GM04503 (cell line): ENCODE measurements around the gene ANKRD16.
"Not testable (repeated sequence)": the region's sequence is repeated elsewhere in the genome, so short reads cannot be mapped to it uniquely, and the experiment has no call there.

Source experiments
- DNase-seq: peaks from one replicate; pipeline ENCODE4 v3.0.0-alpha.2; 2012; ENCODE audit warnings: low read depth

Gene ANKRD16

DNA sequence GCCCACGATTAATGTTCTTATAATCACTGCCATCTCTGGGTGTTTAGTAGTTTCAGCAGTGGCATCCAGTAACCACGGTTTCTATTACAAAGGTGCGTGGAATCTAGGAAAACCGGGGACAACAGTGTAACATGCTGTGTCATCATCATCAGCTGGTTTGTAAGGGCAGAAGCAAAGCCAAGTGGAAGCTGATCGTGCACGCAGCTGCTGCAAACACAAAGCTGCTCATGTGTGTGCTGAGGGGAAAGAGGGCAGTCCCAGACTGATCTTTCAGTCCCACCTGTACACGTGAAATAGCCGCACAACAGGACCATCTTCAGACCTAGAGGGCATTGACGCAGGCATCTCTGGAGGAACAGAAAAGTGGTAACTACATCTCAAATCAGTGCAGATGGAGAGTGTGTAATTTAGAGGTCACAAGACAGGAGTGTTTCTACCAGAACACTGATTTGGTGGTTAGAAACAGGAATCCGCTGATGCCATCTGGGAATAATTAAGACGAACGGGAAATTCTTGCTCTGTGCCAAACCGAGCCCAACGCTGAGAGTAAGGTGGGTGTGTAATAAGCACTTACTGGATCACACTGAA is 13.4 kb downstream of the ANKRD16 start:
- peak; percentile 84 for DNase-seq

- DNase-seq, result no peak
Measured at GRCh38 chr10:5873515-5873995, 16.1 kb downstream of the ANKRD16 start.

- DNase-seq, result no peak
Measured at GRCh38 chr10:5871596-5871995, 18.1 kb downstream of the ANKRD16 start.

GRCh38 chr10:5869156-5869555 is 20.5 kb downstream of the ANKRD16 start:
- DNase-seq, result no peak

DNA sequence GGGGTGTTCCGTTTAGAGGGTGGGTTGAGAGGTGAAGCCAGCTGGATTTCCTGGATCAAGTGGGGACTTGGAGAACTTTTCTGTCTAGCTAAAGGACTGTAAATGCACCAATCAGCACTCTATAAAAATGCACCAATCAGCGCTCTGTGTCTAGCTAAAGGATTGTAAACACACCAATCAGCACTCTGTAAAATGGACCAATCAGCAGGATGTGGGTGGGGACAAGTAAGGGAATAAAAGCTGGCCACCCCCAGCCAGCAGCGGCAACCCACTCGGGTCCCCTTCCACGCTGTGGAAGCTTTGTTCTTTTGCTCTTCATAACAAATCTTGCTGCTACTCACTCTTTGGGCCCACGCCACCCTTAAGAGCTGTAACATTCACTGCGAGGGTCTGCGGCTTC is 21.3 kb downstream of the ANKRD16 start:
- DNase-seq, result not testable (repeated sequence)

DNA sequence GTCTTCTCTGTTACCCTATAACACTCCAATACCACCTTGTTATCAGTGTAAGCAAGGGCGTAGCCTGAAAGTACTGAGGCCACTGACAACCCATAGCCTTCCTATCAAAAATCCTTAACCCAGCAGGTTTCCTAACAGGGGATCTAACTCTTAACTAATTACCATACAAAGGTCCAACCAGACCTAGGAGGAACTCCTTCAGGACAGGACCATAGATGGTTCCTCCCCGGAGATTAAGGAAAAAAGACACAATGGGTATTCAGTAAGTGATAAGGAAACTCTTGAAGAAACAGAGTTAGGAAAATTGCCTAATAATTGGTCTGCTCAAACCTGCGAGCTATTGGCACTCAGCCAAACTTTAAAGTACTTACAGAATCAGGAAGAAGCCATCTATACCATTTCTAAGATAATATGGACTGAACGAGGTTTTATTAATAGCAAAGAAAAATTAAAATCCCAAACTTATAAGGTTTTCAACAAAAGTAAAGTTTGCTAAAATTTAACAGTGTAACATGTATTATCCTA is 22.5 kb downstream of the ANKRD16 start:
- not testable (repeated sequence) for DNase-seq

DNA sequence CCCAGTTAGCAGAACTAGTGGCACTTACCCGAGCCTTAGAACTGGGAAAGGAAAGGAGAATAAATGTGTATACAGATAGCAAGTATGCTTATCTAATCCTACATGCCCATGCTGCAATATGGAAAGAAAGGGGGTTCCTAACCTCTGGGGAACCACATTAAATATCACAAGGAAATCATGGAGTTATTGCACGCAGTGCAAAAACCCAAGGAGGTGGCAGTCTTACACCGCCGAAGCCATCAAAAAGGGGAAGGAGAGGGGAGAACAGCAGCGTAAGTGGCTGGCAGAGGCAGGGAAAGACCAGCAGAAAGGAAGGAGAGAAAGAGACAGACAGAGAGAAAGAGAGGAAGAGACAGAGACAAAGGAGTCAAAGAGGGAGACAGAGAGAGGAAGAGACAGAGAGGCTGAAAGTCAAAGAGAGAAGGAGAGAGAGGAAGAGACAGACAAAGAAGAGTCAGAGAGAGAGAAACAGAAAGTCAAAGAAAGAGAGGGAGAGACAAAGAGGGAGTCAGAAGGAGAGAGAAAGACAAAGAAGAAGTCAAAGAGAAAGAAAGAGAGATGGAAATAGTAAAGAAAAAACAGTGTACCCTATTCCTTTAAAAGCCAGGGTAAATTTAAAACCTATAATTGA is 23.1 kb downstream of the ANKRD16 start:
- not testable (repeated sequence) for DNase-seq

DNA sequence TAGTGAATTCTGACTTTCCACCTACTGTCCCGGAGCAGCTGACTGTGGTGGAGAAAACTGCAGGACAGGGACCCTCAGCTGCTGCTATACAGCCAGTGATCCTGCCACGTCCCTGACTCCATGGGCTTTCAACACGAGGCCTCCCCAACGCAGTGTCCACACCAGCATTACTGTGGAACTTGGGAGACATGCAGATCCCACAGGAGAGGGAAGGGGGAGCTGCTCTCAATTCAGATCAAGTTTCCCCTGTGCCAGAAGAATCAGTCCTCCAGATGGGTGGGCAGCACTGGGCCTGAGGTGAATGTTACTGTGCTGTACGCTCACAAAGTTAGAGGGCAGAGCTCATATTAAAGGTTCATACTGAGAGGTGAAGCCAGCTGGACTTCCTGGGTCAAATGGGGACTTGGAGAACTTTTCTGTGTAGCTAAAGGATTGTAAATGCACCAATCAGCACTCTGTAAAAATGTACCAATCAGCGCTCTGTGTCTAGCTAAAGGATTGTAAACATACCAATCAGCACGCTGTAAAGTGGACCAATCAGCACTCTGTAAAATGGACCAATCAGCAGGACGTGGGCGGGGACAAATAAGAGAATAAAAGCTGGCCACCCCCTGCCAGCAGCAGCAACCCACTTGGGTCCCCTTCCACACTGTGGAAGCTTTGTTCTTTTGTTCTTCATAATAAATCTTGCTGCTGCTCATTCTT is 26.6 kb downstream of the ANKRD16 start:
- not testable (repeated sequence) for DNase-seq

GRCh38 chr10:5862360-5862961 is 27.2 kb downstream of the ANKRD16 start:
- no peak for DNase-seq

- no peak for DNase-seq
Measured at GRCh38 chr10:5860066-5860465, 29.6 kb downstream of the ANKRD16 start.

- no peak for DNase-seq
Measured at GRCh38 chr10:5858811-5859210, 30.9 kb downstream of the ANKRD16 start.

- no peak for DNase-seq
Measured at GRCh38 chr10:5856701-5857004, 33.0 kb downstream of the ANKRD16 start.

GRCh38 chr10:5855979-5856700 is 33.6 kb downstream of the ANKRD16 start:
- DNase-seq, result no peak

- DNase-seq, result no peak
Measured at GRCh38 chr10:5854131-5854475, 35.6 kb downstream of the ANKRD16 start.

GRCh38 chr10:5846667-5847066 is 43.0 kb downstream of the ANKRD16 start:
- not testable (repeated sequence) for DNase-seq

DNA sequence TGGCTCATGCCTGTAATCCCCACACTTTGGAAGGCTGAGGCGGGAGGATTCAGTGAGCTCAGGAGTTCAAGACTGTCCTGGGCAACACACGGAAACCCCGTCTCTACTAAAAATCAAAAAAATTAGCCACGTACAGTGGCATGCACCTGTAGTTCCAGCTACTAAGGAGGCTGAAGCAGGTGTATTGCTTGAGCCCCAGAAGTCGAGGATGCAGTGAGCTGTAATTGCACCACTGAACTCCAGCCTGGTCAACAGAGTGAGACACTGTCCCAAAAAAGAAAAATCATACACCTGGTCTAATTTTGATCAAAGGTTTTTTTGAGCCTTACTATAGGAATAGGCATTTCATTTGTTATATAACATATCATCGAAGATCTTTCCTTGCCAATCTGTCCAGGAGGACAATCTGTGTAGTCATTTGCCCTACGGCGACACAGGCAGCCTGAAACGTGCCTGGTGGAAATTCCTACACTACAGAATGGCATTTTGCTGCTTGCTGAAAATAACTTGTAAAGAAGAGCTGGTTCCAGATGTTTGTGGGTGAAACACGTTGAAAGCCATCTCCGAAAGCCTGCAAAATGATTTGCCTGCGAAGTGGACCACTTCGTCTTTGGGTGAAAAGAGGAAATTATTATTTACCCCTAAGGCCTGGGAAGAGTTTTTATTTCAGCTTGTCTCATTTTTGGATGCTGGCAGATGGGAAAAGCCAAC is 45.2 kb downstream of the ANKRD16 start:
- peak; percentile 21 for DNase-seq

DNA sequence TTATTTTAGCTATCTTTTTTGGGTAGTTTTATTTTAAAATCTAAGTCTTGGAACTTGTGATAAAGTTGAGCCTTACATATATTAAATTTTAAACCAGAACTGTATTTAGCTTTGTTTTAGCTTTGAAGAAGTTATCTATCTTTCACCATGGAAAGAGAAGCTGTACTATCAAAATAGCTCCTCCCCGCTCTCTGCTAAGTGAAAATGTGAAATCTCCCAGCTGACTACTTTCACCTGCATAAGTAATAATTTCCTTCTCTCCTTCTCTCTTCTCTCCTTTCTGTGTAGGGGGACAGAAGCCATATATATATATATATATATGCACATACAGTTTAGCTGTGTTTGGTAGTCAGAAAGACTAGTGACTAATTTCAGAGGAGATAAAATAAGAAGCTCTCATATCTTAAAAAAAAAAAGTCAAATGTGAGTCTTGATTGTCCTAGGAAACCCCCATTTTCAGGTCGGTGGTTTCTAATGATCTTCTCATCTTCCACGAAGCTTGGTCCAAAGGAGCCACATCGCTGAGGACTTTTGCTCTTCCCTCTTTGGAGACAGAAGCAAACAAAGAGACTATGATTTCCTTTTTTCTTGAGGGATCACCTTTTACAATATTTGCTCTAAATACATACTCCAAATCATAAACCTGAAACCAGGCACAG is 45.9 kb downstream of the ANKRD16 start:
- DNase-seq, result no peak

DNA sequence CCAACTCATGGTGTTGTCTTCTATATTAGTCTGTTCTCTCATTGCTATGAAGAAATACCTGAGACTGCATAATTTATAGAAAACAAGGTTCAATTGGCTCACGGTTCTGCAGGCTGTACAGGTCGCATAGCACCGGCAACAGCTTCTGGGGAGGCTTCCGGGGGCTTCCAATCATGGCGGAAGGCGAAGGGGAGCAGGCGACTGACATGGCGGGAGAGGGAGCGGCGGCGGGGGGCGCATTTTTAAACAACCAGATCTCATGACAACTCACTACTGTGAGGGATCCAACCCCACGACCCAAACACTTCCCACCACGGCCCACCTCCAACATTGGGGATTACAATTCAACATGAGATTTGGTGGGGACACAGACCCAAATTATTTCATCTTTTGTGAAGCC is 47.7 kb downstream of the ANKRD16 start:
- DNase-seq, result no peak

GRCh38 chr10:5840314-5841307 is 49.1 kb downstream of the ANKRD16 start:
- DNase-seq, result no peak

- DNase-seq, result not testable (repeated sequence)
Measured at GRCh38 chr10:5836181-5836580, 53.5 kb downstream of the ANKRD16 start.
